ENCODE measurements around the gene CDCA7L.
"Not testable (repeated sequence)": the region's sequence is repeated elsewhere in the genome, so short reads cannot be mapped to it uniquely, and the experiment has no call there.

The CDCA7L gene

DNA sequence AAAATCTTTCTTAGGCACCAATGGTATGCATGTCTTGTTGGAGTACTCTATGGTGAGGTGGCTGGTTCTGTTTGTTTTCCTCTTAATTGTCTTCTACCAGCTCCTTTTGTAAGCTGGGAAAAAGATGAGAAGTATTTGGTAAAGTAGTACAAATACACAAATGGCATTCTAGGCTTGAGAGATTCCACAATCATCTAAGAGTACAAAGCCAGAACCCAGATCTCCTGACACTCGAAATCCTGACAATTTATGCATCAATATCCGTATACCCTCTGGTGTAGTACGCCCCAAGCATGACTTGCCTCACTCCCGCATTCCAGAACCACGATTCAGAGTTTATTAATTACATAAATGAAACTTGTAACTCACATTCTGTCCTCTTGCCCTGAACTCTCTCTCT lies 43.5 kb downstream of the CDCA7L start:
- no peak for DNase-seq

DNA sequence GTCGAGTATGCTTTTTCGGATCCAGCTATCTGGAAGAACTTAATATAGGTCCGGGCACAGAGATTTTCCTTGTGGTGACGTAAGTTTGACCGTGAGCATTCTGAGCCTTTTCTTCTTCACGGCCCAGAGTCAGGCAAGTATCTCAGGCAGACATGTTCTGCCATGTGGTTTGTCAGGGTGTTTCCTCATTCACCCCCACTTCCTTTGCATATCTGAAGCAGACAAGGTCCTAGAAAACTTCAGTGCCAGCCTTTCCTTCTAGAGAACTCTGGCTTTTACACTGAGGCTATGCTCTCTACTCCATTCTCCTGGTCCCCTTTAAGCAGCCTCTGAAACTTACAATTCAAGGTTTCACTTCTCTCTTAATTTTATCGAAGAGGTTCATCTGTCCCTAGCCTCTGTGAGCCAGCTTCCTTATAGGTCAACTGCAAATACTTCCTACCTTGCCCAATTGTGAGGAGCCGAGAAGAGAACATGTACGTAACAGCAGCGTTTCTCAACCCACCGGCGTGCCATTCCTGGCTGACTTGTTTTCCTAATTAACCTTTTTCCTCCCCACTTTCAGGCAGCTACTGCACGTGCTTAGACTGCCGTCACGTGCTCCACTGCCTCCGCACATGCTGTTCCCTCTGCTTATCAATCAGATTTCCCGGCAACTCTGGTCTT lies 47.3 kb downstream of the CDCA7L start:
- DNase-seq, result no peak

DNA sequence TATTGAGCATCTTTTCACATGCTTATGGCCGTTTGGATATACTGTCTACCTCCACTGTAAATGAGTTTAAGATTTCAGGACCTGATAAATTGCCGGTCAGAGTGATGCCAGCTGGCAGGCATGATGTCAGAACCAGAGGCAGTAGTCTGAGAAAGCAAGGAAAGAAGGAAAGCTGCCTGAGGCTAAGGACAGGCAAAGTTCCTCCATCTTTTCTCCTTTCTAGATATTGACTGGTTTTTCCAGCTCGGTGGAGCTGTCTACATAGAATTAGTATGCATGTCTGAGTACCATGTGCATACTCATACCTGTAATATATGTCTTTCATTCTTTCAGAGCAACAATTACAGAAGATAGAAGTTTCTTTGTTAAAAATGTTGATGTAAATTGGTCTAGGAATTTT lies 52.3 kb downstream of the CDCA7L start:
- no peak for DNase-seq

DNA sequence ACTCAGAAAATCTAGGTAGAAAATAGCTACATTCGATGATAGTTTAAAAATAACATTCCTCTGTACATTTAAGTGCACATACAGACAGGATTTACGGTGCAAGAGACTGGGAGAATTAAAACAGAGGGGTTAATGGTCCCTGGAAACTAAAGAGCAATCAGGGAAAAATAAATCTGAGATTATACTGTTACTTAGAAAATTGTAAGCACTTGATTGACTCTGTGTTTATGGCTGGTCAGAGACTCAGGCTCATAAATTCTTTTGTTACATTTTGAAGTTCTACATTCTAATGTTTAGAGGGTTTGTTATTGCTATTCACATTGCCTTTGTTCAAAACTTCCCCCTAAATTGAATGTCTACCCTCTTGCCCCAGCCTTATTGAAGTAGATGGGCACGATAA lies 54.4 kb downstream of the CDCA7L start:
- no peak for DNase-seq

DNA sequence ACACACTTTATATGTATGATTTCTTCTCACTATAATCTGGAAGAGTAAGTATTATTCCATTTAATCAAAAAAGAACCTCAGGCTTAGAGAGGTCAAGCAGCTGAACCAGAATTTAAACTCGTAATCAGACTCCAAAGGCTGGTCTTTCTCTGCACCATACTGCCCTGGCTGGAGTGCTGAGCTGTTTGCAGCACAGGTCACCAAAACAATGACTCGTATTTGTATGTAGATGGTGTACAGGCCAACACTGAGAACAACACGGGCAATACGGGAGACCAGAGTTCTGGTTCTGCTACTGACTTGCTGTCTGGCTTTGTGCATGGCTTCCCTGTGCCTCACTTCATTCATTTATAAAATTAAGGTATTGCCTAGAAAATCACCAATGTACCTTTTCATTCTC lies 57.9 kb downstream of the CDCA7L start:
- no peak for DNase-seq

DNA sequence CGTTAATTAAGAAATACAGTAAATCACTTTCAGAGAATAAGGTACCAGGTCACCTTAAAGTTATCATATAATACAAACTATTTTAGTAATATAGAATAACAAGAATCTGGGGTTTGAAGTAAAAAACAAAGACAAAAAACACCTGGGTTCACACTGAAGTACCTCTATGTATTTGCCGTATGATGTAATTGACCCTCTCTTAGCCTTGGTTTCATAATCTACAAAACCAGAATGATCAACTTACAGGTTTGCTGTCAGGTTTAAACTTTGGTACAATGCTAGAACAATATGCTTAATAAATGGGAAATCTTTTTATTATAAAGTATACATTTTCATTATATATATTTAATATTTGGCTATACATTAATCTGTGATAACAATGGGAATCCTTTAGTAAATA lies 58.3 kb downstream of the CDCA7L start:
- no peak for DNase-seq

DNA sequence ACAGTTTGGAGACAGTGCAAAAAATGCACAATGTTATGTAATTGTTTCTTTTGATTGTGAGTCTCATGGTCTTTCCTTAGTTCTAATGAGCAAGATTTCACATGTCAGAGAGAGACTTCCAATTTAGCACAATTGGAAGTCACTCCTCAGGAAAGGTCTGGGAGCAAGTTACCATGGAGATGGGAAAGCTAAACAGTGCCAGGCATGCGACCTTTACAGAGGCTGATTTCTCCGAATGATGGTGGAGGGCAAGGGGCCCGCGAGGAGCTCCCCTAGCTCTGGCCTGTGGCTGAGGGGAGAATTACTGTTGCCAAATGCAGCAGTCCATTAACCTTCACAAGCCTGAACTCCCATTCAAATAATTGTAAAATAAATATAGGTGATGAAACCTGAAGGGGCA lies 59.3 kb downstream of the CDCA7L start:
- no peak for DNase-seq

DNA sequence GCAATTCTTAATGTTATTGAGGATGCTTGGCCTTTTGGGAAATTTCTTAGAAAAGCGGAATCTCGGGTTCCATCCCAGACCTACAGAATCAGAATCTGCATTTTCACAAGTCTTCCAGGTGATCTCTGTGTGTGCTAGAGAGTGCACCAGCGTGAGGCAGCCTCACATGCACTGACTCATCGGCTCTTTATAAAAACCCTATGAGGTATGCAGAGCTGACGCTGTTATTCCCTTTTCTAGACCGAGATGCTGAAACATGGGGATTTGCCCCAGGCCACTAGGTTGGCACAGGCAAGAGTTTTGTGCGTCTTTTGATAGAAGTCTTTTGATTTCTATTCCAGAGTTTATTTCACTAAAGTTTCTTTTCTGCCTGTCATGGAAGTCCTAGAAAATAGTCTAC lies 61.2 kb downstream of the CDCA7L start:
- DNase-seq, result no peak

DNA sequence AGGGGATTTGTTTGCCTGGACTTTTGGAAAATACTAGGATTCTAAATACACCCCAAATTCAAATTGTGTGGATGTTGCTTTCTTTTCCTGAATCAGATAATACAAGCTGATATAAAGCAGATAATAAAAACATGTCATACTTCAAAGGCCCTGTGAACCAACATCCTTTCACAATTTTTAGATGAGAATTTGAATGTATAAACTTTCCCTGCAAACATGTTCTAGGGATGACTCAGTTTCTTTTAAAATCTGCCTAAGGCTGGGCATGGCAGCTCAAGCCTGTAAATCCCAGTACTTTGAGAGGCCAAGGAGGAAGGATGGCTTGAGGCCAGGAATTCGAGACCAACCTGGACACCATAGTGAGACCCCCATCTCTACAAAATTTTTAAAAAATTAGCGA lies 62.2 kb downstream of the CDCA7L start:
- not testable (repeated sequence) for DNase-seq

DNA sequence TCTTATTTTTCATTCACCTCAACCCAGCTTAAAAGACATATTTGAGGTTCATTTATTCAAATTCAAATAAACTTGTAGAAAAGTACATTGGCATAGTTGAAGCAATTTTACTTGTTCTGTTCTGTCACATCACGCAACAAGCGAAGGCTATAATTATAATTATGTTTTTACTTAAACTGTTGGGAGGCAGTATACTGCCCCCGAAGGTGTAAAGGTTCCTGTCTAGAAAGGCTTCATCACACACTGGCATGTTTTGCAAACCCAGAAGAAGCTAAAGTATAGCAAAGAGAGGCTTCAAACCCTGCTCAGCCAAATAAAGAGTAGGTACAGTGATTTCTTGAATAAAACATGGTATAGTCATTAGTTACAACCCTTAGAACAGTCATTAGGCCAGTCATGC lies 62.6 kb downstream of the CDCA7L start:
- DNase-seq, result no peak

DNA sequence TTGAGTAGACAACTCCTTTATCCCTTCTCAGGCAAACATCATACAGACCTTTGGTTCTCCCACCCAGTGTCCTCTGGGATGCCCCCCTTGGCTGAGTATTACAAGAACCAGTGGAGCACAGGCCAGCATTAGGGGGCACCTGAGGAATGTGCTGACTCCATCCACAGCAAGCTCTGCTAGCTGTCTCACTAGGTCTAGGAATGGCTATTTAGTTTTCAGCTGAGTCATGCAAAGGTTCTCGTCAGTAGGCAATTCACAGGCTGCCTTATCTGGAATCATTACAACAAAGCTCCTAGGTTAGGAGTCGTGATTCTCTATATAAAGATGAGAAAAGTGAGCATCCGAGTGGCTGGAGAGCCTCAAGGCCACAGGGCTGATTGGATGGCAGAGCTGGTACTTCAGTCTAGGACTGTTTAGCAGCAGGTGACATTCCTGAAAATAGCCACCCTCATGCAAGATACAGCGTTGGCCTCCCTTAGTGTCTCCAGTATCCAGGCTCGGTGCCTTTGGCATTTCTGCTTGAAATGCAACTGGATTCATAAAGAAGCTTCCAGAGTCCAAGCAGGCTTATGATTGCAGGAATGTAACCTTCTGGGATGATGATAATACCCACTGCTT lies 75.8 kb downstream of the CDCA7L start:
- DNase-seq, result no peak

DNA sequence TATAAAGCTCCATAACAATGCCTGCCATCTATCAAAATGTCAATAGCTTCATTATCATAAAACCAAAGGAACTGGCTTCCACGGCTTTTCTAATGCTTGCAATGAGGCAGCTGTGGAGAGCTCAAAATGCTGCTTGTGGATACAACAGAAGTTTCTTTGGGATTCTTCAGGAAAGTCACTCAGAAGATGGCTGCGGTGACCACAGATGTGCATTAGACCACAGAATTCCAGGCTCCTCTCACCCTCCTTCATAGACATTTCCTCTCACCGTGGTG lies 77.2 kb downstream of the CDCA7L start:
- DNase-seq, result no peak

DNA sequence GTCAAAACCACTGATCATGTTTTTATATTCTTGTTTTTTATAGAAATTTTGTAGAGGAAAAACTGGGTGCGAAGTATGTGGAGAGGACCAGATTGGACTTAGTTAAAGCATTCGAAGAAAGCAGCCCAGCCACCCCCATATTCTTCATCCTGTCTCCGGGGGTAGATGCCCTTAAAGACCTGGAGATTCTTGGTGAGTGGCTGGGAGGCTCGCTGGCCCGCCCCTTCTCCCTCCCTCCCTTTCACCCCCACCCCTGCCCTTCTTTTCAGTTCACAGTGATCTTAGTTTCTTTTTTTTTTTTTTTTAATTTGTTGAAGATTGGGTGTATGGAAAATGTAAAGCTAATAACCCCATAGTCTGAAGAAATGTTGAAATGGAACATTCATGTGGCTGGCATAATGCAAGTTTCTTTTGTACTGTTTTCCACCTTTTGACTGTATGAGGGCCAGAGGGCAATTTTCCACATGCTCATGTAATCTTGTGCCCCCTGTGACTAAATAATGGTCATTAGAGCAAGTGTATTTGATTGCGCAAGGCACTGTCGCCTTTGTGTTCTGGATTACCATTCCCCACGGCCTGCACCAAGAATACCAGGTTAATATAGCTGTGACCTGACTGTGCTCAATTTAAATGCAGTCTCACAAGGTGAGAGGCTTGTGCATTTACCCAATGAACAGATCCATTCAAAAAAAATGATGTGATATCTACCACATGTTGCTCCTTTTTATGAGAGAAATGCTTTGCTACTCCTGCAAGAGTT lies 77.7 kb downstream of the CDCA7L start:
- DNase-seq, result no peak

DNA sequence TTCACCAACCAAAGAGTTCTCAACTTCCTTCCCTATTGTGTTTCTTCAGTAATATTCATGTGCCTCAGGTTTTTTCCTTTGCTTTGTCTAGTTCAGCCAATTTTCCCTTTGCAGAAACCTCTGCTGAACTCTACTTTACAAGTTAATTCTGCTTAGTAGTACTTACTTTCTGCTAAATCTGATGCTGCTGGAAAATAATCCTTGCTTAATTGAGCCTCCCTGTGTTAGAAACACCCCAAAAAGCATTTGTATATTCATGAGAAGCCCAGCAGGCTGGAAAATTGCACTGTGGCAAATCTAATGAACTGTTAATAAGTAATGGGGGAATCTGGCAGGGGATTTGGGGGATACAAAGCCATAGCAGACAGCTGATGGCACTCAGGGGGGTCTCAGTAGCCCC lies 78.5 kb downstream of the CDCA7L start:
- no peak for DNase-seq

DNA sequence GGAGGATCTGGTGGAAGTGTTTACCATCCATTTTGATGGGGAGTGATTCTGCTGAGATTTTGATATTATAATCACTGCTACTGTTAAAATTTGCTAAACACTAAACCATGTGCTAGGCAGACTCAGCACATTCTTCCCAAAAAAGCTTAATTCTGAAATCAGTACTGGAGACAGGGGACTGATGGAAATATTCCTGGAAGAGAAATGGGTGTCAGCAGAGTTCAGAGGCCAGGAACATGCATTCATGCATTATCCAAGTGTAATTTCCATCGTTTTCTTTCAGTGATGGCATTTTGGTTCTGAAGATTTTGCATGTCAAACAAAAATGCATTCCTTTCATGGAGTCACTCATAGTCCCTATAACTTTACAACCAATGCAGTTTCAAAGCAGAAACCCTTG lies 79.0 kb downstream of the CDCA7L start:
- no peak for DNase-seq

DNA sequence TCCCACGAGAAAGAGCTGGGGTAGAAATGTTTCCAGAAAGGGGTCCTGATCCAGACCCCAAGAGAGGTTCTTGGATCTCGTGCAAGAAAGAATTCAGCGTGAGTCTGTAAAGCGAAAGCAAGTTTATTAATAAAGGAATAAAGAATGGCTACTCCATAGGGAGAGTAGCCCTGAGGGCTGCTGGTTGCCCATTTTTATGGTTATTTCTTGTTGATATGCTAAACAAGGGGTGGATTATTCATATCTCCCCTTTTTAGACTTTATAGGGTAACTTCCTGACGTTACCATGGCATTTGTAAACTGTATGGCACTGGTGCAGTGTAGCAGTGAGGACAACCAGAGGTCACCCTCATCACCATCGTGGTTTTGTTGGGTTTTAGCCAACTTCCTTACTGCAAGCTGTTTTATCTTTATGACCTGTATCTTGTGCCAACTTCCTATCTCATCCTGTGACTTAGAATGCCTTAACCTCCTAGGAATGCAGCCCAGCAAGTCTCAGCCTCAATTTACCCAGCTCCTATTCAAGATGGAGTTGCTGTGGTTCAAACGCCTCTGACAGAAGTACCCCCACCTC lies 80.0 kb downstream of the CDCA7L start:
- not testable (repeated sequence) for DNase-seq

DNA sequence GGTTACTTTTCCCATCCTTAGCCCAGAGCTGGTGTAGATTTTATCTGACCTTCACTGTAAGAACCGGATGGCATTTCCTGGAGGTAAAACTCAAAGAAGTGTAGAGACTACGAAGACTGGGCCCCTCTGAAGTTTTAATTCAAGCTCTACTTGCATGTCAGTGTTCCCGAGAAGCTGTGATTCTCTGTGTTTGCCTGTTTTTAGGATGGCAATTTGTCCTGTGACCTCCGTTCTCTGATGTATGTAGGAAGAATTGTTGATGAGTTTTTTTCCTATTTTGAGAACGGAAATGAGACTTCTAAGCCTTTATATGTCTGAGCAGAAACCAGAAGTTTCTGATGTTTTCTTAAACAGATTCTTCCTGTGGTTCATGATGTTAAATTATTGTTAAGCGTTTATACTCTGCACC lies 94.1 kb downstream of the CDCA7L start:
- no peak for DNase-seq
